Measurements from ENCODE around the gene GPR17.

The GPR17 gene

DNA sequence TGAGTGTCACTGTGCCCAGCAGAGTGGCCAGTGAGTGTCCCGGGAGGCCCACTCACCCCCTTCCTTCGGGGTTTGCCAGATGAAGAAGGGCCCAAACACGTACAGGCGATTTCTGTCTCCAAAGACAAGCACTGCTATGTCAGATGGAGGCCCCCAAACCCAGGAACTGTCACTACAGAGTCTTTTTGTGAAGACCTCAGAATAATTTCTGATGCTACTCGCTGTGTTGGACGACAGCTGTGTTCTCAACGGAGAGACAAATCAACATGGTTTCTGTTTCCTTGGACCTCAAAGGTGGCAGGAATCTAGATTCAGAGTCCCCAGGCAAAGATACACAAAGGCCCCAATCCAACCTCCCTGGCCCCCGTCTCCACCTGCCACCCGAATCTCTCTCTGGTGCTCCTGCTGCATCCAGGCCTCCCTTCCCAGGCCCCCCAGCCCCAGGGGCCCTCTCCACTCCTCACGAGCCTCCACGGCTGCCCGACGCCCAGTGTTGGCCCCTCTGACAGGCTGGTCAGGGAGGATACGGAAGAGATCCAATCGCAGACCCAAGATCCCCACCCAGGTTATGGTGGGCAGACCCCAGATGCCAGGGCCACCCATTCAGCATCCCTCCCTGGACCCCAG is 2.4 kb upstream of the GPR17 start:
- no peak for DNase-seq

DNA sequence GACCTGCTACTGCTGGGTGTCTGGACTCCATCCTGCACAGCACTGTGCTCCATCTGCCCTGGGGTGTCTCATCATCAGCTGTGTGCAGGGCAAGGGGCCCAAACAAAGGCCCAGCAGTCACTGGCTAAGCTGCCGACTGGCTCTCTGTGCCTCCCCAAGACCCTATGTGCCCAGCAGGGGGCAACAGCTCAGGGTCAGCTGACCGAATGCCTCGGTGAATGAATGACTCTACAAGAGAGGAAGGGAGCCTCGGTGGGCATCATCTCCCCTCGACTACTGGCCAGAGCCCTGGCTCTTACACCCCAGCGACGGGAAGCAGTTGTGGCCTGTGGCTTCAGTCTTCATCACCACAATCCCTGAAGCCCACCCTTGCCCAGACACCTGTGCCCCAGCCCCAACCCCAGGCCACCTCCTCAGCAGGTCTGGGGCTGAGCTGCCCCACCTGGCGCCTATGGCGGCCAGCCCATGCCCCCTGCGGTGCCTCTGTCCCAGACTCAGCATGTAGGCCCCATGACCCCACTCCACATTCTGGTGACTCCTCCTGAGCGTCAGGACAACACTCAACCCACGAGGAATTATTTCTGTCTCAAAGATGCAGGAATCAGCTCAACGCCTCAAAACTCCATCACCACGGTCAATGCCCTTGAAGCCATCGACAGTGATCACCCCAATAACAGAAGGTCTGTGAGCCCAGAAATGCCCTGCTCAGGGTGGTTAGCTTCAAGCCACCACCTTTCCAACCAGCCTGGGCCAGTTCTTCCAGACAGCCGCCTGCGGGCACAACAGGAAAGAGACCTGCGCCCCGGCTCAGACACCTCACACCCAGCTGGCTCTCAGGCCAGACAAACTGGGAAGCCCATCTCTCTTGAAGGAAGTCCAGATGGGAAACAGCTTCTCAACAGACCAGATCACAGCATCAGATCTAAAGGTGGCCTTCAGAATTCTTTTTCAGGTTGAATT is 1.6 kb upstream of the GPR17 start:
- DNase-seq: no peak

DNA sequence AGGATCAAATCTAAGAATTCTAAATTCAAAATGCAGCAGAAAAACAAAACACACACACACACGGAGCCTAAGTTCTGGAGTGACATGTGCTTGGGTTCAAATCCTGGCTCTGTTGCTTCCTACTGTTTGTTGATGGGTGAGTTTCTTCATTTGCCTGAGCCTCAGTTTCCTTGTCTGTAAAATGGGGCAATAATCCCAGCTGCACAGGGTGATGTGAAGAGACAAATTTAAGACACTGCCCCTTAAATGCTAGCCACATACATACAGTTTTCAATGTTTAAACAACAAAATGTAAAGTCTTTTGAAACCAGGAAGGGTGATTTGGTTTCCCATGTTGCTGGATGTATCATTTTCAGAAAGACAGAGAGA is 943 bp upstream of the GPR17 start:
- DNase-seq: no peak

DNA sequence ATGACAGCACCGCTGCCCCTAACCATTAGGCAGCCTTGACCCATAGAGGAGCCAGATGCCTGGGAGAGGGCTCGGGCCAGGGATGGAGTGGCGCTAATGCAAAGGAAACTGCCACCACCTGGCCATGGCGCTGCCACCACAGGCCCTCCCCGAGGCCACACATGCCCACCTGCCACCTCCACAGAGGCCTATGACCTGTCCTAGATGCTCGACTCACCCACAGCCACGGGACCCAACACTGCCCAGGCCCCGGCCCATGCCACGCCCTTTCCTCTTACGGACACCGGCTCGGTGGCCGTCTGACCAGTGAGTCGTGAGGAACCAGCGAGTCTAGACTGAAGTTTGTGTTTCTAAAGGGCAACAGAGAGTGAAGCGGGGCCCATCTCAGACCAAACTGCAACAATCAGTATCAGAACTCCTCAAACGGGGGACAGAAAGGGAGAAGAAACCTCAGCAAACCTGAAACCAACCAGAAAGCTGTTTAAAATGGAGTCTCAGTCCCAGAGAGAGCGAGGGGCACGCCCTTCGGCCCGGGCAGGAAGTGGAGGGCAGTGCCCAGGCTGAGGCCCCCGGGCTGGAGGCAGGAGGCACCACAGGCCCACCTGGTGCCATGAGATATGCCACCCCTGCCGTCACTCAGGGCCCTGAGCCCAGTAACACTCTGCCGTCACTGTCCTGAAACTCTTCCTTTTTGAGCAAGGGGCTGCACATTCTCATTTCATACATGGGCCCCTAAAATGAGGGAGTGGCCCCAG is 711 bp downstream of the GPR17 start:
- DNase-seq: no peak

DNA sequence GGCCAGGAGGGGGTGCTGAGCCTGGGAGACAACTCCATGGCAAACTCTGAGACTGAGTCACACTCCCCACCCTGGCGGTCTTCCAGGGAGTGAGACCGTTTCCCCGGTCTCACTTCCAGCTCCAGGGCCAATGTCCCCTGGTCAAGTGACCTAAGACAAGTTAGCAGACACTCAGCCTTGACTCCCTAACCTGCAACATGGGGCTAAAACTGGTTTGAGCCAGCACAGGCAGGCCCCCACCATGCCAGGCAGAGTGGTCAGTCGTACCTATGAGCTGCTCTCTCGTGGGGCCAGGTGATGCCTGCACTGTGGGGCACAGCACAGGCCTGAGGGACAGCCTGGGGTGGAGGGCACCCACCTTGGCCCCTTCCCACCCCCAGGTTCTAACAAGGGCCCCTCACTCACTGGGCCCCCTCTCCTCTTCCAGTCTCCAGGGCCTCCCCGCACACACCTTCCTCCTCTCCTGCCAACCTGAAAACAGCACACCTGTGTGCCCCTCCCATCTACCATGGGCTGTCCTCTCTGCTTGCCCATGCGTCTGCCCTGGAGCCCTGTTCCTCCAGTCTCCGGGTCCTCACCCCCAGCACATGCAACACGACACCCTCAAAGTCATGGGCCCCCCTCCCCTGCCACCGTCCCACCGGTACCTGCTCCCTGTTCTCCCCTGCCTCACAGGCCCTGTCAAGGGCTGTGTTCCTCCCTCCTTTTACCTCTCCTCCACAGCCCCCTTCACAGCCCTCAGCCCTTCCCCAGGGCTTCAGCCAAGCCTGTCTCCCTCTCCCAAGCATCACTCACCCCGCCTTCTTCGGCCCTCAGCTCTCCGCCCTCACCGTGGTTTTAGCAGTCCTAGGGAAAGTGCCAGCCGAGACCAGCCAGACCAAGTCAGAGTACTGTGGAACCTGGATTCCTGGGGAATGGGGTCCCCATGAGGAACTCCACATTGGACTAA is 1.6 kb downstream of the GPR17 start:
- no peak for DNase-seq

DNA sequence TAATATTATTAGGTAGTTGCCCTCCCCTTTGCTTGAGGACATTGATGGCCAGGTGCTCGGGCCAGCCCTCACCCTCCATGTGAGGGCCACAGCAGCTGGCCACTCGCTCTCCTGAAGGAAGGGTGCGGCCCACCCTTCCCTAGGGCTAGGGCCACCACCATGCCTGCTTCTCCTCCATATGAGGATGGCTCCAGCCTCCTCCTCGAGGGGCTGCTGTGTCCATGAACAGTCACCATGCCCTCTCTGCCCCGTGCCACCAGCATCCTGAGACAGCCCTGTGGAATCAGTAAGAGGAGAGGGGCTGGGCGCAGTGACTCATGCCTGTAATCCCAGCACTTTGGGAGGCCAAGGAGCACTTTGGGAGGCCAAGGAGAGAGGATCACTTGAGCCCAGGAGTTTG is 2.4 kb downstream of the GPR17 start:
- DNase-seq: no peak

DNA sequence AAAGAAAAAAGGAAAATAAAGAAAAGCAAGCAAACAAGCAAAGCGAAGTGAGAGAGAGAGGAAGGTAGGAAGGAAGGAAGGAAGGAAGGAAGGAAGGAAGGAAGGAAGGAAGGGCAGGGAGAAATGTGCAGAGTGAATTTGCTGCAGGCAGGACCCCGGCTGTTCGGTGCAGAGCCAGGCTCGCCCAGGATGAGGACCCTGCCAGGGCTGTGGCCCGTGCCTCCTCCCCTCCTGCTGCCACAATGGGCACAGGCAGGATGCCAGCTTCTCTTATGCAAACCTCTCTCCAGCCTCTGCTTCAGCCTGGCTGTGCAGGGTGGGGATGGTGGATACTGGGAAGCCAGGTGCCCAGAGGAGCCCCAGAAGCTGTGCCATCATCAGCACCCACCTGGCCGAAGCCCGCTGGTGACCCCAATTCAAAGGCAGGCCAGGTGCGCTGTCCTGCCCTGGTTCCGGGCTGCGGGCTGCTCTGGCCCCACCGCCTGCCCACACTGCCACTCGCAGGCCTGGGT is 3.2 kb downstream of the GPR17 start:
- DNase-seq: no peak

DNA sequence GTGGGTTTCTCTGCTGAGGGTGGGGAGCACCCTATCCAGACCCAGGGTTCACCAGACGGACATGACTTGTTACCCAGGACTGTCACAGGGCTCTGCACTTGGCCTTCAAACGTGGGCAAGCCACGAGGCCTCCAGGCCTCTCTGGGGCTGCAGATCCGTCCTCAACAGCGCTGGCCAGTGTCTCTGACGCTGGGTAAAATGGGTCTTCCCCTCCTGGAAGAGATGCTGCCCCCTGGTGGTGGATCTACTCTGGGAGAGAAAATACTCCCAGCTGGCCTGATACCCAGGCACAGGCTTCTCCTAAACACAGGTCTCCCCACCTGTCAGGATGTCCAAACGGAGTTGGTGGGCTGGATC is 3.7 kb downstream of the GPR17 start:
- peak; percentile 82 for DNase-seq

DNA sequence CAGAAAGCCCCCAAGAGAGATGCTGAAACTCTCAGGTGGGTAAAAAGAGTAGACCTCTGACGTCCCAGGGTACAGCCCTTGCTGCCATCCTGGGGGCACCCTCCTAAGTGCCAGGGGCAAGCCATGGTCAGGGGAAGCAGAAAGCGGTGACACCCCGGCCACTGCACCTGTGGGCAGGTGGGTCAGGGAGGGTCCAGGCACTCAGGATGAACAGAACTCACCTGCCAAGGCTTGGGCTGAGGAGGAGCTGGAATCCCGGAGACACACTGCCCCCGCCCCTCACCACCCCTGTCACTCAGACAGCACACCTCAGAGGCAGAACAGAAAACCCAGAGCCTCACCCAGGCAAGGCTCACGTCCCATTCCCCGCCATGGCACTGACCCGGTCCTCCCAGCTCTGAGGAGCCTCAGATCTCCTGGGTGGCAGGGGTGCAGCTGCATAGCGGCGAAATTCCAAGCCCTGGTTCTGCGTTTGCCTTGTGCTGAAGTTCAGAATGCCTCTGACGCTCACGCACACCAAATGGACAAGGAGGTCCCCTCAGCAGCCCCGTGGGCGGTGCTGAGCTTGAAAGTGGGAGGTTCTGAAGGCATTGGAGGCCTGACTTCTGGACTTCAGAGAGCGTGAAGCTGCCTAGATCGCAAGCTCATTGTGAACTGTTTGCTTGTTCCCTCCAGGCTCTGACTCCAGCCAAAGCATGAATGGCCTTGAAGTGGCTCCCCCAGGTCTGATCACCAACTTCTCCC is 4.3 kb downstream of the GPR17 start:
- DNase-seq: no peak

DNA sequence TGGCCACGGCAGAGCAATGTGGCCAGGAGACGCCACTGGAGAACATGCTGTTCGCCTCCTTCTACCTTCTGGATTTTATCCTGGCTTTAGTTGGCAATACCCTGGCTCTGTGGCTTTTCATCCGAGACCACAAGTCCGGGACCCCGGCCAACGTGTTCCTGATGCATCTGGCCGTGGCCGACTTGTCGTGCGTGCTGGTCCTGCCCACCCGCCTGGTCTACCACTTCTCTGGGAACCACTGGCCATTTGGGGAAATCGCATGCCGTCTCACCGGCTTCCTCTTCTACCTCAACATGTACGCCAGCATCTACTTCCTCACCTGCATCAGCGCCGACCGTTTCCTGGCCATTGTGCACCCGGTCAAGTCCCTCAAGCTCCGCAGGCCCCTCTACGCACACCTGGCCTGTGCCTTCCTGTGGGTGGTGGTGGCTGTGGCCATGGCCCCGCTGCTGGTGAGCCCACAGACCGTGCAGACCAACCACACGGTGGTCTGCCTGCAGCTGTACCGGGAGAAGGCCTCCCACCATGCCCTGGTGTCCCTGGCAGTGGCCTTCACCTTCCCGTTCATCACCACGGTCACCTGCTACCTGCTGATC is 4.9 kb downstream of the GPR17 start:
- no peak for DNase-seq

DNA sequence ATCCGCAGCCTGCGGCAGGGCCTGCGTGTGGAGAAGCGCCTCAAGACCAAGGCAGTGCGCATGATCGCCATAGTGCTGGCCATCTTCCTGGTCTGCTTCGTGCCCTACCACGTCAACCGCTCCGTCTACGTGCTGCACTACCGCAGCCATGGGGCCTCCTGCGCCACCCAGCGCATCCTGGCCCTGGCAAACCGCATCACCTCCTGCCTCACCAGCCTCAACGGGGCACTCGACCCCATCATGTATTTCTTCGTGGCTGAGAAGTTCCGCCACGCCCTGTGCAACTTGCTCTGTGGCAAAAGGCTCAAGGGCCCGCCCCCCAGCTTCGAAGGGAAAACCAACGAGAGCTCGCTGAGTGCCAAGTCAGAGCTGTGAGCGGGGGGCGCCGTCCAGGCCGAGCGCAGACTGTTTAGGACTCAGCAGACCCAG is 5.4 kb downstream of the GPR17 start:
- DNase-seq: no peak

DNA sequence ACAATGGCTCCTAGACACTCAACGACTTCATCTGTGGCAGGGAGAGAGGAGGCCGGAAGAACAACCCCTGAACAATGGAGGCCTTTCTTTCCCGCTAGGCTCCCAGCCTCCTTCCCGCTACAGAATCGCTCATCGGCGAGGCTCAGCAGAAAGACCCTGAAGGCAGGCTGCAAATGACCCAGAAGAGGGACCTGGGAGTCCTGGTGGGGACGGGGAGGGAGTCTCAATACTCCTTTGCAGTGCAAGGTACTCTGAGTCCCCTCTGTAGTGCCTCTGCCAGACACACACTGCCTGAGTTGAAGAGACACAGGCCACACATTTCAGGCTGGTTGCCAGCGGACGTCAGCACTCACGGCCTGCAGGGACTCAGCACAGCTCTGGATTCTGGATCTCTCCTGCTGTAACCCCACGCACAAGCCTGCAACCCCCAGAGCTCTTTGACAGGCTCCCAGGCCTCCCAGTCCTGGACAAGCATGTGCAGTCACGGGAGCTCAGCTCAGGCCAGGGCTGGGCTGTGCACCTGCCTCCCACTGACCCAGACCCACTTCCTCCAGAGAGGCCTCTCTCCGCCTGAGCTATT is 6.1 kb downstream of the GPR17 start:
- no peak for DNase-seq

DNA sequence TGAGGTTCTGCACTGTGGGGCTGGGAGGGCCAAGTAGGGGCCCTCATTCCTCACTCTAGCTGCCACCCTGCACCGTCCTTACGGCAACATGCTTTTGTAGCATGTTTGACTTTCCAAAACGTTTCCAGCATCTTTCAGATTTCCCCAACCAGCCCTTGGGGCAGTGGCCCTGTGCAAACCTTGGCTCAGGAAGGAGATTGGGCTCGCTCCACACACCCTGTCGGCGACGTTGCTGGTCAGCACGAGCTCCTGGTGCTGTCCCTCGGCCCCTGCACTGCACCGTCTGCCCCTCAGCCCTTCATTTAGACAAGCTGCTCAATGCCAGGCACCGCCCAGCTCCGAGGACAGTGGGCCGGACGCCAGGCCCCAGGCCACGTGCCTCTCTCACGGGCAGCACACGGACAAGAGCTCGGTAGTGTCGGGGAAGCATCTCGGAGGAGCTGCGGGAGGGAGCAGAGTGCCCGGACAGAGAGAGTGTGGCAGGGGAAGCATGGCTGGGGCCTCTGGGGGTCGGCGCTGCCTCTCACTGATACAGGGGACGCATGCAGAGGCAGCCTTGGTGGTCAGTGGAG is 6.9 kb downstream of the GPR17 start:
- no peak for DNase-seq

DNA sequence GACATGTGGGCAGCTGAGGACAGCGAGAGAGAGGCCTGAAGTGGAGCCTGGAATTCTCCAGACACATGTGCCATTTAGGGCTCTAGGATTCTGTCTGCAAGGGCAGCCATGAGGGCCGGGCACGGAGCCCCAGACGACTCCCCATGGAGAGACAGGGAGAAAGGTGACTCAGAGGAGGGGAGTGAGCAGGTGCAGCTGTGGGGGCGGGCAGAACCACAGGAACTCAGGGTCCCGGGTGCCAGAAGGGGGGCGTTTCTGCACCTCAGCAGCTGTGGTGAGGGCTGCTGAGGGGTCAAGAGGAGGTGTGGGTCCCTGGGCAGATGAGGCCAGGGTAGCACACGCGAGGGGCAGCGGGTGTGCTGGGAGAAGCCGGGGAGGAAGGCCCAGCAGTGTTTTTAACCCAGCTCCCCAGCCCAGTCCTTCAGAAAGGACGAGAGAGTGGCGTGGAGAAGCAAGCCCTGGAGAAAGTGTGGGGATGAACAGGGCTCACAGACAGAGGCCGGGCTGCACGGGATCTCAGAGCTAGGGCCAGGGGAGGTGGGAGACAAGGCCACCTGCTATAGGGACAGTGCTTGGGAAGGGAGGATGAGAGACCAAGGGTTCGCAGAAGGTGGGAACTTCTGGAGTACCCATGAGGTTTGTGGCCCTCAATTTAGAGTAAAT is 7.6 kb downstream of the GPR17 start:
- DNase-seq: no peak

DNA sequence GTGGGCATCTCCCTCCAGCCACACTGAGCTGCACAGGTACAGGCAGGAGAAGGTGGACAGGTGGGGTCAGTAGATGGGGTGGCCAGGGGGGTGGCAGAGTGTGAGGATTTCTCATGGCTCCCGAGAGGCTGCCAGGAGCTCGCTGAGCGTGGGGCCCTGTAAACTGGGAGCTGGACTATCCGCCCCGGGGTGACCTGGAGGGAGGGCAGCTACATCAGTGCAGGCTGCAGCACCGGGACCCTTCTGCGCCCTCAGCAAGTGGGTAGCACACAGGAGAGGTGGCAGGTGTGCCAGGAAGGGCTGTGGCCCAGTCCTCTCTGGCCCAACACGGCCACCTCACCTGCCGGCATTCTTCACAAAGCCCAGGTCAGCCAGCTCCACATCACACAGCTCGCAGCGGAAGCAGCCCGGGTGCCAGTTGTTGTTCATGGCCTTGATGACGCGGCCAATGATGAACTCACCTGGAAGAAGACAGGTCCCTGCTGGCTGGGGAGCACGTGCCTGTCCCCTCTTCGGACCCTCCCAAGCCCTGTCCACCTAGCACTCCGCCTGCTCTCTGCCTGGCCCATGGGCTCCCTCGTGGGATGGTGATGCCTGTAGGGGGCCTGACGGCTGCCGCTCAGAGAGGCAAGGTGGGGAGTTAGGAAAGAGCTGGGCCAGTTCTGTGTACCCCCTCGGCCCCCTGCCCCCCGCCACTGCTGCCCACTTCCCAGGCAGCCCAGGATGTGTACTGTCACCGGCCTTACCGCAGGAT is 8.3 kb downstream of the GPR17 start:
- no peak for DNase-seq

DNA sequence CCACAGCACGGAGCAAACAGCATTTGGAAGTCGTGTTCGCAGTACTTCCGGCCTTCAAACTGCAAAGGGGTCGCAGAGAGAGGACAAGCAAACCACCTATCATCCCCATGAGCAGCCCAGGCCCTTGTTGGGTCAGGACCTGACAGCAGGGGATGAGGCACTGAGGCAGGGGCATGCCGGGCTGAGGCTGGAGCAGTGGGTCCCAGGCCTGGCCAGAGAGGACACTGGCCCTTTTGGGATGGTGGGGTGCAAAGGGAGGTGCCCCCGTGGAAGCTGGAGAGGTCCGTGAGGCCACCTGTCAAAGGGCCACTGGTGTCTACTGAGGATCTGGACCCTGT is 8.9 kb downstream of the GPR17 start:
- DNase-seq: no peak

DNA sequence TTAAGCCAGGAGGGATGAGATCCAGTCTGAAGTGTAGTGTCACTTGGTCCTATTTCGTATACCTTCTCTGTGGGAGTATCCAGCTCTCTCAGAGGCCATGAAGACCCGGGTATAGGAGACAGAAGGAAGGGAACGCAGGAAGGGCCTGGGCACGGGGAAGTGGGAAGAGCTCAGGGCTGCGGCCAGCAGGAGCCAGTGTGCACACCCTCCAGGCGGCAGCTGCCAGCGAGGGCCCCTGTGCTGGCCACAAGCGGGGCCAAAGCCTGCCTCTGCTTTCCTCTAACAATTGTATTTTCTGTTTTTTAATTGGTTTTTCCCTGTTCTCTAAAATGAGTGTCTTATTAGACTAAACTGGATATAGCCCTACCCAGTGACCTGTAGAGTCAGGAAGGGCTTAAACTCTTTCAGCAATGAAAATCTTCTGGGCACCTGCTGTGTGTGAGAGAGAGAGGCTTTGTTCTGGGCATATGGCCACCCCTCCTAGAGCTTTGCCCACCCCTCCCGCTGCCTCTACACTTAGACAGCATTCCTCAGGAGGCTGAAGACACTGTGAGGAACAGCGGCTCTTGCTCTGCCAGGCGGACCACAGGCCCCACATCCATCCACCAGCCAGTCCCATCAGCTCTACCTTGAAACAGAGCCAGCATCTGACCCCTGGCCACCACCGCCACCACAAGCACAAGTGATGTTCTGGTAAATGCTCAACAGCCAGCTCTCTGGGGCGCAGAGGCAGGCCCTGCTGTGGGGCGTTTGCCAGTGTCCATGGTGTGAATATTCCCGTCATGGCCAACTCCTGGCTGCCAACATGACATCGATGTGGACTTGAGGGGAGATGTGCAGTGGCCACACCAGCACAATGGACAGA is 9.5 kb downstream of the GPR17 start:
- no peak for DNase-seq

DNA sequence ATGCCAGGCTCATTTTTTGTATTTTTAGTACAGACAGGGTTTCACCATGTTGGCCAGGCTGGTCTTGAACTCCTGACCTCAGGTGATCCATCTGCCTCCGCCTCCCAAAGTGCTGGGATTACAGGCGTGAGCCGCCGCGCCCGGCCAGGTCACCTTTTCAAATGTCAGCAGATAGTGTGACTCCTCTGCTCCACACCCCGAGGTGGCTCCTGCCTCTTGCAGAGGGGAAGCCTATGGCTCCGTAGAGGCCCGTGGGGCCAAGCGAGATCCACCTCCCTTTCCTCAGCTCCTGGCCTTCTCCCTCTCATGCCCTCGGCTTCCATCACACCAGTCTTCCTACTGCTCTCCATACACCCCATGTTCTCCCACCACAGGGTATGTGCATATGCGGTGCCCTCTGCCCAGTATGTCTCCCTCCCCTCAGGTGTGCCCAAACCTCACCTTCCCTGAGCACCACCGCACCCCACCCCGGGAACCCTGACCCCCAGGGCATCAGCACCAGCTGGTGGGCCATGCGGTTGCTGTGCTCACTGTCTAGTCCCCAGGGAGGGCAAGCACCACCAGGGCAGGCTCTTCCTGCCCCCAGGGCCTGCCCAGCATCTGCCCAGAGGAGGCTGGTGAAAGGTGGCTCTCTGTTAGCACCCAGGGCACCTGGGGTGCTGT is 10.7 kb downstream of the GPR17 start:
- DNase-seq: no peak

All from inflammatory macrophage treated with lipopolysaccharide for 4 hours (primary cell).